ENCODE results near the gene TTLL9.

TTLL9 gene

GRCh38 chr20:31842471-31843157, 27.8 kb upstream of the TTLL9 start:
- no peak overlapping the region for H3K4me2 ChIP-seq
- H3K4me1 ChIP-seq (ENCODE audit: low read depth, poor library complexity, severe bottlenecking) = peaks cover 27% of the 10 kb centered on the region
- no peaks in the 10 kb centered on the region for H3K36me3 ChIP-seq (ENCODE audit: insufficient read depth)
- peaks cover 33% of the 10 kb centered on the region for H3K27me3 ChIP-seq (ENCODE audit: insufficient read depth, low read depth)
- no peaks in the 10 kb centered on the region for H4K20me1 ChIP-seq (ENCODE audit: insufficient read depth)
- no peak overlapping the region for H3K4me3 ChIP-seq (IDR thresholded peaks at IDR 0.05; ENCODE audit: insufficient read depth, low read depth, low read length)
- H2AFZ ChIP-seq (ENCODE audit: low read depth) = no peak overlapping the region
- no peak overlapping the region for H3K9ac ChIP-seq
- H3K27ac ChIP-seq = no peak overlapping the region
- no peaks in the 10 kb centered on the region for H3K79me2 ChIP-seq (ENCODE audit: insufficient read depth, low read depth)
- TF ChIP-seq, protein P1, sequence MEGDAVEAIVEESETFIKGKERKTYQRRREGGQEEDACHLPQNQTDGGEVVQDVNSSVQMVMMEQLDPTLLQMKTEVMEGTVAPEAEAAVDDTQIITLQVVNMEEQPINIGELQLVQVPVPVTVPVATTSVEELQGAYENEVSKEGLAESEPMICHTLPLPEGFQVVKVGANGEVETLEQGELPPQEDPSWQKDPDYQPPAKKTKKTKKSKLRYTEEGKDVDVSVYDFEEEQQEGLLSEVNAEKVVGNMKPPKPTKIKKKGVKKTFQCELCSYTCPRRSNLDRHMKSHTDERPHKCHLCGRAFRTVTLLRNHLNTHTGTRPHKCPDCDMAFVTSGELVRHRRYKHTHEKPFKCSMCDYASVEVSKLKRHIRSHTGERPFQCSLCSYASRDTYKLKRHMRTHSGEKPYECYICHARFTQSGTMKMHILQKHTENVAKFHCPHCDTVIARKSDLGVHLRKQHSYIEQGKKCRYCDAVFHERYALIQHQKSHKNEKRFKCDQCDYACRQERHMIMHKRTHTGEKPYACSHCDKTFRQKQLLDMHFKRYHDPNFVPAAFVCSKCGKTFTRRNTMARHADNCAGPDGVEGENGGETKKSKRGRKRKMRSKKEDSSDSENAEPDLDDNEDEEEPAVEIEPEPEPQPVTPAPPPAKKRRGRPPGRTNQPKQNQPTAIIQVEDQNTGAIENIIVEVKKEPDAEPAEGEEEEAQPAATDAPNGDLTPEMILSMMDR (conservative IDR thresholded peaks at IDR 0.05; ENCODE audit: low read depth, low read length) = no peak

- peaks cover 40% of the 10 kb centered on the region for H3K27me3 ChIP-seq (ENCODE audit: insufficient read depth, low read depth)
Observed at GRCh38 chr20:31843288-31843687, 27.1 kb upstream of the TTLL9 start.

GRCh38 chr20:31843881-31844280, 26.6 kb upstream of the TTLL9 start:
- Histone ChIP-seq H3K79me2 (ENCODE audit: insufficient read depth, low read depth) (no peaks in the 10 kb centered on the region), H3K9ac (no peak overlapping the region), H3K4me3 (IDR thresholded peaks at IDR 0.05; ENCODE audit: insufficient read depth, low read depth, low read length) (no peak overlapping the region), H3K4me2 (no peak overlapping the region), H2AFZ (ENCODE audit: low read depth) (no peak overlapping the region), H3K4me1 (ENCODE audit: low read depth, poor library complexity, severe bottlenecking) (peaks cover 20% of the 10 kb centered on the region), H4K20me1 (ENCODE audit: insufficient read depth) (no peaks in the 10 kb centered on the region), H3K36me3 (ENCODE audit: insufficient read depth) (no peaks in the 10 kb centered on the region), H3K27ac (no peak overlapping the region), H3K27me3 (ENCODE audit: insufficient read depth, low read depth) (peaks cover 46% of the 10 kb centered on the region)
- TF ChIP-seq, protein P1 (conservative IDR thresholded peaks at IDR 0.05; ENCODE audit: low read depth, low read length) = no peak

More at GRCh38 chr20:31843288-31843687, 27.1 kb upstream of the TTLL9 start:
- Histone ChIP-seq H3K79me2 (ENCODE audit: insufficient read depth, low read depth) (no peaks in the 10 kb centered on the region), H3K4me3 (IDR thresholded peaks at IDR 0.05; ENCODE audit: insufficient read depth, low read depth, low read length) (no peak overlapping the region), H4K20me1 (ENCODE audit: insufficient read depth) (no peaks in the 10 kb centered on the region), H3K9ac (no peak overlapping the region), H3K4me2 (no peak overlapping the region), H3K27ac (no peak overlapping the region), H2AFZ (ENCODE audit: low read depth) (no peak overlapping the region), H3K36me3 (ENCODE audit: insufficient read depth) (no peaks in the 10 kb centered on the region), H3K4me1 (ENCODE audit: low read depth, poor library complexity, severe bottlenecking) (peaks cover 20% of the 10 kb centered on the region)
- TF ChIP-seq, protein P1 (conservative IDR thresholded peaks at IDR 0.05; ENCODE audit: low read depth, low read length) = no peak

- H3K4me1 ChIP-seq (ENCODE audit: low read depth, poor library complexity, severe bottlenecking) = peaks cover 20% of the 10 kb centered on the region
- H3K9ac ChIP-seq = no peak overlapping the region
- no peaks in the 10 kb centered on the region for H4K20me1 ChIP-seq (ENCODE audit: insufficient read depth)
- no peak overlapping the region for H3K4me3 ChIP-seq (IDR thresholded peaks at IDR 0.05; ENCODE audit: insufficient read depth, low read depth, low read length)
- no peaks in the 10 kb centered on the region for H3K79me2 ChIP-seq (ENCODE audit: insufficient read depth, low read depth)
- TF ChIP-seq, protein P1 (conservative IDR thresholded peaks at IDR 0.05; ENCODE audit: low read depth, low read length) = no peak
- H2AFZ ChIP-seq (ENCODE audit: low read depth) = no peak overlapping the region
- no peak overlapping the region for H3K27ac ChIP-seq
- no peak overlapping the region for H3K4me2 ChIP-seq
- peaks cover 52% of the 10 kb centered on the region for H3K27me3 ChIP-seq (ENCODE audit: insufficient read depth, low read depth)
- H3K36me3 ChIP-seq (ENCODE audit: insufficient read depth) = no peaks in the 10 kb centered on the region
Observed at GRCh38 chr20:31844737-31845299, 25.6 kb upstream of the TTLL9 start.

Measured in KMS-11 (cell line).